H9 (cell line): ENCODE results near the gene CAMK2N1. TPM values are rescaled to one million over a fixed set of nuclear protein-coding genes. Genes with fewer than 3 reads are reported as not detected.

ENCODE experiments used
- DNase-seq: peaks from one replicate; pipeline ENCODE4 v3.0.0-alpha.2; 2017
- H2AFZ ChIP-seq: one replicate; pipeline ENCODE4 v1.6.1; 2013; ENCODE audit warnings: mild to moderate bottlenecking, low read length, control low read depth, moderate library complexity
- H2AK5ac ChIP-seq: 2 replicates; pipeline ENCODE4 v1.6.1; 2013; ENCODE audit warnings: low read length, control low read depth, mixed read lengths; ENCODE audit not compliant: insufficient read length
- H2BK120ac ChIP-seq: one replicate; pipeline ENCODE4 v1.6.1; 2013; ENCODE audit warnings: low read depth, mild to moderate bottlenecking, low read length, control low read depth, inconsistent platforms; ENCODE audit not compliant: poor library complexity, severe bottlenecking
- H2BK12ac ChIP-seq: 2 replicates; pipeline ENCODE4 v1.6.1; 2013; ENCODE audit warnings: low read length, control low read depth, mixed read lengths, low read depth; ENCODE audit not compliant: insufficient read length
- H2BK15ac ChIP-seq: 2 replicates; pipeline ENCODE4 v1.6.1; 2013; ENCODE audit warnings: low read depth, low read length, control low read depth
- H2BK20ac ChIP-seq: one replicate; pipeline ENCODE4 v1.6.1; 2013; ENCODE audit warnings: low read depth, mild to moderate bottlenecking, low read length, control low read depth, inconsistent platforms; ENCODE audit not compliant: poor library complexity, severe bottlenecking
- H2BK5ac ChIP-seq: 2 replicates; pipeline ENCODE4 v1.6.1; 2013; ENCODE audit warnings: low read length, control low read depth, mixed read lengths; ENCODE audit not compliant: insufficient read length
- H3K14ac ChIP-seq: 2 replicates; pipeline ENCODE4 v1.6.1; 2013; ENCODE audit warnings: low read length, control low read depth; ENCODE audit not compliant: insufficient read depth
- H3K18ac ChIP-seq: 2 replicates; pipeline ENCODE4 v1.6.1; 2013; ENCODE audit warnings: low read depth, mild to moderate bottlenecking, mixed read lengths, low read length, control low read depth; ENCODE audit not compliant: insufficient read length
- H3K23ac ChIP-seq: 2 replicates; pipeline ENCODE4 v1.6.1; 2013; ENCODE audit warnings: low read length, control low read depth, mixed read lengths, low read depth; ENCODE audit not compliant: insufficient read length
- H3K23me2 ChIP-seq: 2 replicates; pipeline ENCODE4 v1.6.1; 2013; ENCODE audit warnings: low read depth, mild to moderate bottlenecking, mixed read lengths, low read length, control low read depth; ENCODE audit not compliant: insufficient read length, poor library complexity, severe bottlenecking
- H3K27ac ChIP-seq: 2 replicates; pipeline ENCODE4 v1.5.1; 2013; ENCODE audit warnings: low read length, control low read depth, mixed read lengths, low read depth; ENCODE audit not compliant: insufficient read length
- H3K27me3 ChIP-seq: 2 replicates; pipeline ENCODE4 v1.6.1; 2013; ENCODE audit warnings: low read length, control low read depth, inconsistent platforms; ENCODE audit not compliant: insufficient read depth
- H3K4ac ChIP-seq: 2 replicates; pipeline ENCODE4 v1.6.1; 2013; ENCODE audit warnings: low read depth, mild to moderate bottlenecking, control low read depth, inconsistent platforms, low read length, moderate library complexity
- H3K4me1 ChIP-seq: 2 replicates; pipeline ENCODE4 v1.6.1; 2013; ENCODE audit warnings: low read length, control low read depth, inconsistent platforms; ENCODE audit not compliant: insufficient read depth
- H3K4me2 ChIP-seq: 2 replicates; pipeline ENCODE4 v1.6.1; 2013; ENCODE audit warnings: low read length, control low read depth, mixed read lengths; ENCODE audit not compliant: insufficient read length, insufficient read depth
- H3K56ac ChIP-seq: 2 replicates; pipeline ENCODE4 v1.6.1; 2013; ENCODE audit warnings: low read depth, mild to moderate bottlenecking, mixed read lengths, low read length, control low read depth; ENCODE audit not compliant: insufficient read length
- H3K79me1 ChIP-seq: 2 replicates; pipeline ENCODE4 v1.6.1; 2013; ENCODE audit warnings: low read depth, mild to moderate bottlenecking, moderate library complexity, low read length, control low read depth, inconsistent platforms; ENCODE audit not compliant: insufficient read depth, poor library complexity, severe bottlenecking
- H3K79me2 ChIP-seq: 2 replicates; pipeline ENCODE4 v1.6.1; 2013; ENCODE audit warnings: low read length, control low read depth, inconsistent platforms; ENCODE audit not compliant: insufficient read depth
- H3K9ac ChIP-seq: 2 replicates; pipeline ENCODE4 v1.6.1; 2013; ENCODE audit warnings: low read length, control low read depth, mixed read lengths; ENCODE audit not compliant: insufficient read length; ENCODE audit errors: extremely low read depth
- H3K9me3 ChIP-seq: one replicate; pipeline ENCODE4 v1.6.1; 2013; ENCODE audit warnings: low read depth, low read length, inconsistent platforms; ENCODE audit not compliant: control insufficient read depth
- H3T11ph ChIP-seq: one replicate; pipeline ENCODE4 v1.6.1; 2013; ENCODE audit warnings: mild to moderate bottlenecking, low read length, control low read depth, inconsistent platforms
- H4K20me1 ChIP-seq: one replicate; pipeline ENCODE4 v1.6.1; 2013; ENCODE audit not compliant: control insufficient read depth, insufficient read length, insufficient read depth
- H4K5ac ChIP-seq: 2 replicates; pipeline ENCODE4 v1.6.1; 2013; ENCODE audit warnings: low read depth, mild to moderate bottlenecking, mixed read lengths, low read length, control low read depth; ENCODE audit not compliant: insufficient read length
- H4K8ac ChIP-seq: replicated peaks from 2 replicates; pipeline ENCODE4 v1.6.1; 2013; ENCODE audit warnings: low read length, control low read depth, mixed read lengths, low read depth; ENCODE audit not compliant: insufficient read length
- H4K91ac ChIP-seq: 2 replicates; pipeline ENCODE4 v1.6.1; 2013; ENCODE audit warnings: low read depth, mild to moderate bottlenecking, moderate library complexity, mixed read lengths, low read length, control low read depth; ENCODE audit not compliant: insufficient read length
- H3K27ac Mint-ChIP-seq, 3 experiments: 2 replicates in 2 of 3; 3 replicates in 1 of 3; pipeline ENCODE4 v1.8.0; 2020 to 2021; ENCODE audit warnings: mixed read lengths in 3 of 3, mild to moderate bottlenecking in 1 of 3, moderate library complexity in 1 of 3
- H3K27me3 Mint-ChIP-seq: 2 replicates; pipeline ENCODE4 v1.8.0; 2021; ENCODE audit warnings: low read depth, mild to moderate bottlenecking, moderate library complexity, mixed read lengths
- H3K36me3 Mint-ChIP-seq, 3 experiments: 2 replicates in 2 of 3; 3 replicates in 1 of 3; pipeline ENCODE4 v1.8.0; 2020 to 2021; ENCODE audit warnings: low read depth in 3 of 3, mixed read lengths in 3 of 3; ENCODE audit not compliant: insufficient read depth in 1 of 3
- H3K4me1 Mint-ChIP-seq, 2 experiments: 2 replicates each; pipeline ENCODE4 v1.8.0; 2020; ENCODE audit warnings: mixed read lengths in 2 of 2
- H3K4me3 Mint-ChIP-seq, 2 experiments: 2 replicates in 1 of 2; 3 replicates in 1 of 2; pipeline ENCODE4 v1.8.0; 2020 to 2021; ENCODE audit warnings: mild to moderate bottlenecking in 2 of 2, mixed read lengths in 2 of 2, moderate library complexity in 1 of 2
- H3K9me3 Mint-ChIP-seq, 2 experiments: 2 replicates in 1 of 2; 3 replicates in 1 of 2; pipeline ENCODE4 v1.8.0; 2020; ENCODE audit warnings: mild to moderate bottlenecking in 2 of 2, mixed read lengths in 2 of 2, moderate library complexity in 1 of 2
- CTCF ChIP-seq: fragments of 200-600 bp; sonication (generic); conservative IDR thresholded peaks from 3 replicates; pipeline ENCODE4 v1.8.0; 2021; ENCODE audit warnings: antibody characterized with exemption, mild to moderate bottlenecking
- WGBS: extraction: QIAGEN DNeasy Blood & Tissue Kit; methylation state at CpG from one replicate; pipeline ENCODE4 v1.1.7; 2013; ENCODE audit warnings: missing lambda C conversion rate, low lambda C conversion rate, mixed read lengths; ENCODE audit not compliant: insufficient read length; ENCODE audit errors: extremely low coverage; 5-methylcytosine and 5-hydroxymethylcytosine counted together
- total RNA-seq: library from RNA; stranded (reverse); gene quantifications from 2 replicates; pipeline ENCODE4 v1.2.1, GENCODE V29; 2021

The CAMK2N1 gene
- total RNA-seq, 1 experiment from 2014 or later: 1.2 TPM

- H3T11ph ChIP-seq: no peak overlapping the region
- no peaks in the 10 kb centered on the region for H3K79me1 ChIP-seq
- Mint-ChIP-seq H3K27ac (no peak overlapping the region), H3K27me3 (peaks cover 92% of the 10 kb centered on the region), H3K4me3 (no peak overlapping the region), H3K4me1 (peaks cover 18 to 47% of the 10 kb centered on the region in 2 experiments), H3K9me3 (no peaks in the 10 kb centered on the region), H3K36me3 (no peaks in the 10 kb centered on the region)
- no CpG with 5 or more reads among the region's 7 CpGs for WGBS
- peaks cover 21% of the 10 kb centered on the region for H3K23me2 ChIP-seq
- H3K14ac ChIP-seq: no peak overlapping the region
- no peak overlapping the region for H3K56ac ChIP-seq
- H2AFZ ChIP-seq: no peak overlapping the region
- H3K9me3 ChIP-seq: no peaks in the 10 kb centered on the region
- no peak overlapping the region for H2AK5ac ChIP-seq
- H2BK15ac ChIP-seq: no peak overlapping the region
- no peak for DNase-seq
- H2BK5ac ChIP-seq: no peak overlapping the region
- no peak overlapping the region for H3K9ac ChIP-seq
- no peaks in the 10 kb centered on the region for H4K20me1 ChIP-seq
- H4K5ac ChIP-seq: no peak overlapping the region
- H3K4ac ChIP-seq: no peak overlapping the region
- H4K8ac ChIP-seq: no peak overlapping the region
- no peaks in the 10 kb centered on the region for H3K79me2 ChIP-seq
- no peak overlapping the region for H3K4me2 ChIP-seq
- no peak overlapping the region for H3K23ac ChIP-seq
- H2BK20ac ChIP-seq: no peak overlapping the region
- H3K27ac ChIP-seq: no peak overlapping the region
- no peak overlapping the region for H2BK12ac ChIP-seq
- no peak overlapping the region for H2BK120ac ChIP-seq
- H3K18ac ChIP-seq: no peak overlapping the region
- H4K91ac ChIP-seq: no peak overlapping the region
- TF ChIP-seq CTCF: no peak
- H3K4me1 ChIP-seq: peaks cover 8% of the 10 kb centered on the region; the same call in 1 of the 2 replicates
- peaks cover 18% of the 10 kb centered on the region; the same call in 1 of the 2 replicates for H3K27me3 ChIP-seq
Measured at GRCh38 chr1:20480951-20481617, 4.9 kb downstream of the CAMK2N1 start.
